Memory B cell (primary cell): ENCODE data around the gene RSBN1.
"Not testable (repeated sequence)": the region's sequence is repeated elsewhere in the genome, so short reads cannot be mapped to it uniquely, and the experiment has no call there.

Source experiments
- ATAC-seq: fragments of 150-1000 bp; cut with Tn5 transposase; 2 replicates; pipeline ENCODE4 v1.10.0; 2021; ENCODE audit warnings: low read depth, mild to moderate bottlenecking, moderate library complexity
- DNase-seq, 2 donors: peaks; one replicate each; pipeline ENCODE4 v3.0.0; 2022; ENCODE audit warnings: low spot score in 2 of 2
- H3K27ac Mint-ChIP-seq: one replicate; pipeline ENCODE4 v1.8.0; 2022; ENCODE audit warnings: mild to moderate bottlenecking, moderate library complexity, mixed read lengths
- H3K27me3 Mint-ChIP-seq: one replicate; pipeline ENCODE4 v1.8.0; 2022; ENCODE audit warnings: mixed read lengths
- H3K36me3 Mint-ChIP-seq: one replicate; pipeline ENCODE4 v1.8.0; 2022; ENCODE audit warnings: mild to moderate bottlenecking, mixed read lengths
- H3K4me1 Mint-ChIP-seq: one replicate; pipeline ENCODE4 v1.8.0; 2022; ENCODE audit warnings: mixed read lengths
- H3K4me3 Mint-ChIP-seq: one replicate; pipeline ENCODE4 v1.8.0; 2022; ENCODE audit warnings: mild to moderate bottlenecking, moderate library complexity, mixed read lengths
- H3K9me3 Mint-ChIP-seq: one replicate; pipeline ENCODE4 v1.8.0; 2022; ENCODE audit warnings: mixed read lengths

RSBN1 gene

DNA sequence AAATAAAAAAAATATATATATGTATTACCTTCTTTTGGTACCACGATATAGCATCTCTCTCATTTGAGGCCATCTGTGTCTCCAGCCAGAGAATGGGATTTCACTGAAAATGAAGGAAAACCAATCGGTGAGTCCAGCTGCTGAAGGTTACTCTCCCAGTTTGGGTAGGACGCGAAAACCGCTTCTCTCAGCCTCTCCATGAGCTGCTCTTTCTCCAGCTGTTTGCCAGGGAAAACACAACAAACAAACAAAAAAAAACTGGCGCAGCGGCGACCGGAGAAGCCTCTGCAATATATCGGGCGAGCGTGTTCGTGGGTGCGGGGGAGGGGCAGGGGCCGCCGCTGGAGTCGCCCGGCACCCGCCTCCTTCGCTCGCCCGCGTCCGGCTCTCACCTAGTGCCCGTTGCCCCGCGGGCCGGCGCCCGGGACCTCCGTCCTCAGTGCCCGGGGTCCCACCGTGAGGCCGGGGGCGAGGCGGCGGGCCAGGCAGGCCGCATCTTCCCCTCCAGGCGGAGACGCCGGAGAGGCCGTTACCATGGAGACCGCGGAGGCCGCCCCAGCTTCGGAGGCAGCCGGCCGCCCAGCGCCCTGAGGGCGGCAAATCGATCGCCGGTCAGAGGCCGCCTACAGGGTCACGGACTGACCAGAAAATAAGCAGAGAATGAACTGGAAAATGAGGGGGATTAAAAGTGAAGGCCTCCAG, 53.5 kb downstream of the RSBN1 start:
- no peaks in the 10 kb centered on the region for H3K9me3 Mint-ChIP-seq
- peak overlapping the region; percentile 95 for H3K27ac Mint-ChIP-seq
- peaks cover 3% of the 10 kb centered on the region for H3K36me3 Mint-ChIP-seq
- DNase-seq (peak; percentile 58 to 72), ATAC-seq (peak; percentile 61)
- peaks cover 13% of the 10 kb centered on the region for H3K4me1 Mint-ChIP-seq
- no peaks in the 10 kb centered on the region for H3K27me3 Mint-ChIP-seq
- peak overlapping the region; percentile 97 for H3K4me3 Mint-ChIP-seq

DNA sequence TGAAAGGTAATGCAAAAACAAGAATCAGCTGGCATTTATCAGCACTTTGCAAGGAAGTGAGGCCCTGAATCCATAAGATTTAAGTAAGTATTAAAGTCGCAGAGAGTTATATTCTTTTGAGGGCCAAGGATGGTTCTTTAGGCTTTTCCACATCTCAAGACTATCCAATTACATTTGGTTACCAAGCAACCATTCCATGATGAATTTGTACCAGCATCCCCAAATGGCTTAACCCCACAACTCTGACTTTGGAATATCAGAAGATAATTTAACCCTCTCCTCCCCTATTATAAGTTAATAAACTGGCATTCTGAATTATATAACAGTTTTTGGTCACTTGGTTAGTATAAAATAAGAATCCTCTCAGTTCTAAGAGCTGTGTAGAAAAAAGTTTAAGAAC, 55.8 kb downstream of the RSBN1 start:
- Mint-ChIP-seq H3K36me3 (peaks cover 2% of the 10 kb centered on the region), H3K4me3 (no peak overlapping the region), H3K4me1 (peaks cover 13% of the 10 kb centered on the region), H3K27me3 (no peaks in the 10 kb centered on the region), H3K27ac (no peak overlapping the region), H3K9me3 (no peaks in the 10 kb centered on the region)
- DNase-seq = no peak
- ATAC-seq = no peak

DNA sequence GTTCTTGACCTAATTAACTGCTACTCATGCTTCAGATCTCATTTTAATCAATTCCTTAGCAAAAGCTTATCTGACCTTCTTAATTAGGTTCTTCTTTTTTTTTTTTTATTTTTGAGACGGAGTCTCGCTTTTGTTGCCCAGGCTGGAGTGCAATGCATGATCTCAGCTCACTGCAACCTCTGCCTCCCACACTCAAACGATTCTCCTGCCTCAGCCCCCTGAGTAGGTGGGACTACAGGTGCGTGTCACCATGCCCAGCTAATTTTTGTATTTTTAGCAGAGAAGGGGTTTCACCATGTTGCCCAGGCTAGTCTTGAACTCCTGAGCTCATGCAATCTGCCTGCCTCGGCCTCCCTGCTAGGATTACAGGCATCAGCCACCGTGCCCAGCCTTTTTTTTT, 58.9 kb downstream of the RSBN1 start:
- not testable (repeated sequence) for H3K27ac Mint-ChIP-seq

DNA sequence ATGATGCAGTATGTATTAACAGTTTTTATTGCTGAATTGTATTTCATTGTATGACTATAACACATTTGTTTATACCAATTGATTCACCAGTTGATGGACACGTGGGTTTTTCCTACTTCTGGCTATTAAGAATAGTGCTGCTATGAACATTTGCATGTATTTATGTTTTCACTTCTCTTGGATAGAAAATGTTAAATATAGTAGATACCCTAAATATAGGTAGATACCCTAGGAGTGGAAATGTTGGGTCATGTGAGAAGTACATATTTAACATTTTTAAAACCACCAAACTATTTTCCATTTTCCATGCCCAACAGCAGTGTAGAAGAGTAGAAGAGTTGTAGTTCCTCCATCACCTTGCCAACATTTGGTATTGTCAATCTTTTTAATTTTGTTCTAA, 60.8 kb downstream of the RSBN1 start:
- Mint-ChIP-seq H3K27ac (no peak overlapping the region), H3K9me3 (no peaks in the 10 kb centered on the region), H3K4me1 (peaks cover 2% of the 10 kb centered on the region), H3K27me3 (no peaks in the 10 kb centered on the region), H3K4me3 (no peak overlapping the region), H3K36me3 (peaks cover 15% of the 10 kb centered on the region)
- DNase-seq = no peak
- no peak for ATAC-seq

More for the DNA sequence above, 58.9 kb downstream of the RSBN1 start:
- H3K27me3 Mint-ChIP-seq, H3K4me3 Mint-ChIP-seq, H3K9me3 Mint-ChIP-seq, ATAC-seq, H3K4me1 Mint-ChIP-seq, DNase-seq, H3K36me3 Mint-ChIP-seq: not testable (repeated sequence)

DNA sequence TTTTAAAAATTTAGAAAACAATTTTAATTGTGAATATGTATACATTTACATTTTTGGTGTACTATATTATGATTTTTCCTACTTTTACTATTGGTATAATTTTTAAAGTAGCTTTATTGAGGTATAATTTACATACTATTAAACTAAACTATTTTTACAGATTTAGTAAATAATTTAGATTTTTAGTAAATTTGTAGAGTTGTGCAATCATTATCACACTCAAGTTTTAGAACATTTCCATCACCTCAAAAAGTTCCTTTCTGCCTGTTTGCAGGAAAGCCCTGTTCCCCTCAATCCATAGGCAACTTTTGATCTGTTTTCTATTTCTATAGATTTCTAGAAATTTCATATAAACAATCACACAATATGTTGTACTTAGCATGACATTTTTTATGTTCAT, 61.2 kb downstream of the RSBN1 start:
- no peak for ATAC-seq
- Mint-ChIP-seq H3K27me3 (no peaks in the 10 kb centered on the region), H3K4me1 (peaks cover 2% of the 10 kb centered on the region), H3K4me3 (no peak overlapping the region), H3K27ac (no peak overlapping the region), H3K9me3 (no peaks in the 10 kb centered on the region), H3K36me3 (peaks cover 15% of the 10 kb centered on the region)
- no peak for DNase-seq

DNA sequence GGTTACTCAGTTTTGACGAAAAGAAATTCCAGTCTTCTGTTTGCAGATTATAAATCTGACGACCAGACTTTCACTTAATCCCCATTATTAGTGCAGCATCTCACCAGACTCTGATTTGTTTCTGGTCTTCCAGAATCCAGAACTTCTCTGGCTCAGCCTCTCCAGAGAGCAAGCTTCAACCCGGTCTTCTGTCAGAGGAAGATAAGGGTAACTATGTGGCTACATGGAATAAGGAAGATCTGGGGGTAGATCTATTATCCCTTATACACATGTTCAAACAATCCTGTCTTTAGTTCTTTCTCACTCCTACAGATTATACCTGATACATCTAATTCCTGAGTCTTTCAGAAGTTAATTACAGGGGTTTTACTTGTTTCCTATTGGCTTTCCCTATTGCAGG, 62.9 kb downstream of the RSBN1 start:
- H3K27me3 Mint-ChIP-seq = no peaks in the 10 kb centered on the region
- ATAC-seq = no peak
- no peak overlapping the region for H3K4me3 Mint-ChIP-seq

DNA sequence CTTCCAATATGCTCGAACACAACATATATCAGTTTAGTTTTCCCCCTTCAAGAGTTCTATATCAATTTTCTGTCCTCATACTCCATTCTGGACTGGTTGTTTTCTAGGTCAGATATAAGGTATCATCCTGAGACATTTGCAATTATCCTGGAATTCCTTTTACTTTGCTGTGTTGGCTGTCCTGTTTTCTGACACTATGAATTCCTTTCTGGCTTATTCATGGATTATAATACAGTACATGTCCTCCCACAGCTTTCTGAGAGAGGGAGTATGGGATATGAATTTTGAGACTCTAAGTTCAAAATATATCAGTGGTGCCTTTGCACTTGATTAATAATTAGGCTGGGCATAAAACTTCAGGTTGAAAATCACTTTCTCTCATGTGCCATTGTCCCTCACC, 64.9 kb downstream of the RSBN1 start:
- Mint-ChIP-seq H3K4me3 (no peak overlapping the region), H3K36me3 (peaks cover 12% of the 10 kb centered on the region), H3K4me1 (no peaks in the 10 kb centered on the region), H3K9me3 (no peaks in the 10 kb centered on the region), H3K27ac (no peak overlapping the region), H3K27me3 (no peaks in the 10 kb centered on the region)
- no peak for DNase-seq
- ATAC-seq = no peak

More for the DNA sequence above, 62.9 kb downstream of the RSBN1 start:
- Mint-ChIP-seq H3K9me3 (no peaks in the 10 kb centered on the region), H3K27ac (no peak overlapping the region), H3K36me3 (peaks cover 12% of the 10 kb centered on the region), H3K4me1 (no peaks in the 10 kb centered on the region)
- DNase-seq = no peak

DNA sequence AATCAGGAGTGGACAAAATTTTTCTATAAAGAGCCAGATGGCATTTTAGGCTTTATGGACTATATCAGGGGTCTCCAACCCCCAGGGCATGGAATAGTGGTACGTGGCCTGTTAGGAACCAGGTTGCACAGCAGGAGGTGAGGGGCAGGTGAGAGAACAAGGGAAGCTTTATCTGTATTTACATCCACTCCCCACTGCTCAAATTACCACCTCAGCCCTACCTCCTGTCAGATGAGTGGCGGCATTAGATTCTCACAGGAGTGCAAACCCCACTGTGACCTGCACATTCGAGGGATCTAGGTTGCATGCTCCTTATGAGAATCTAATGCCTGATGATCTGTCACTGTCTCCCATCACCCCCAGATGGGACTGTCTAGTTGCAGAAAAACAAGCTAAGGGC, 66.9 kb downstream of the RSBN1 start:
- Mint-ChIP-seq H3K27ac (no peak overlapping the region), H3K36me3 (peaks cover 12% of the 10 kb centered on the region), H3K4me1 (no peaks in the 10 kb centered on the region), H3K9me3 (no peaks in the 10 kb centered on the region), H3K27me3 (no peaks in the 10 kb centered on the region), H3K4me3 (no peak overlapping the region)
- no peak for DNase-seq
- no peak for ATAC-seq

DNA sequence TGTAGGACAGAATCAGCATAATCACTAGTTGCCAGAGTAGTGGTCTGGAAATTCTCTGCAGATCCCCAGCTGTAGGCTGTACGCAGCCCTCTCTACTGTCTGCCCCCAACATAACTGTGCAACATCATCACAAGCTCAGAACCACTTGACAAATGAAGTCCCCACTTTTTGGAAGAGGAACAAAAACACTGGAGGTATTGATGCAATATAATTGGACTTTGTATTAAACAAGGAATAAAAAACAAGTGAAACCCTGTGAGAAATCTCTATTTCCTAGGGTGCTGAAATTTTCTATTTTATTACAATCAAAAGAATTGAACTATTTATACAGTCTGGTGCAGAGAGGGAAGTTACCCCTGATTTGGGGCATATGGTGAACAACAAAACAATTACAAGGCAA, 68.2 kb downstream of the RSBN1 start:
- Mint-ChIP-seq H3K9me3 (no peaks in the 10 kb centered on the region), H3K27ac (no peak overlapping the region), H3K4me3 (no peak overlapping the region), H3K27me3 (no peaks in the 10 kb centered on the region), H3K36me3 (peaks cover 10% of the 10 kb centered on the region), H3K4me1 (peaks cover 2% of the 10 kb centered on the region)
- ATAC-seq (no peak), DNase-seq (no peak)

DNA sequence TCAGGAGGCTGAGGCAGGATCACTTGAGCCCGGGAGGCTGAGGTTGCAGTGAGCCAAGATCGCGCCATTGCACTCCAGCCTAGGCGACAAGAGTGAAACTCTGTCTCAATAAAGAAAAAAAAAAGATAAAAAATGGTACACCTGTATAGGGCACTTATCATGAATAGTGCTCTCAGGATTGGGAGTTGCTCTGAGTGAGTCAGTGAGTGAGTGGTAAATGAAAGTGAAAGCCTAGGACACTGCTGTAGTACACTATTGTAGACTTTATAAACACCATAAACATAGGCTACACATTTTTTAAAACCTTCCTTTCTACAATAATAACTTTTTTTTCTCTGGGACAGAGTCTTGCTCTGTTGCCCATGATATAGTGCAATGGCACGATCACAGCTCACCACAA, 69.8 kb downstream of the RSBN1 start:
- ATAC-seq = no peak
- H3K4me1 Mint-ChIP-seq = peaks cover 2% of the 10 kb centered on the region
- no peak overlapping the region for H3K4me3 Mint-ChIP-seq
- no peak overlapping the region for H3K27ac Mint-ChIP-seq
- H3K9me3 Mint-ChIP-seq = no peaks in the 10 kb centered on the region
- peaks cover 10% of the 10 kb centered on the region for H3K36me3 Mint-ChIP-seq
- no peak for DNase-seq
- no peaks in the 10 kb centered on the region for H3K27me3 Mint-ChIP-seq

DNA sequence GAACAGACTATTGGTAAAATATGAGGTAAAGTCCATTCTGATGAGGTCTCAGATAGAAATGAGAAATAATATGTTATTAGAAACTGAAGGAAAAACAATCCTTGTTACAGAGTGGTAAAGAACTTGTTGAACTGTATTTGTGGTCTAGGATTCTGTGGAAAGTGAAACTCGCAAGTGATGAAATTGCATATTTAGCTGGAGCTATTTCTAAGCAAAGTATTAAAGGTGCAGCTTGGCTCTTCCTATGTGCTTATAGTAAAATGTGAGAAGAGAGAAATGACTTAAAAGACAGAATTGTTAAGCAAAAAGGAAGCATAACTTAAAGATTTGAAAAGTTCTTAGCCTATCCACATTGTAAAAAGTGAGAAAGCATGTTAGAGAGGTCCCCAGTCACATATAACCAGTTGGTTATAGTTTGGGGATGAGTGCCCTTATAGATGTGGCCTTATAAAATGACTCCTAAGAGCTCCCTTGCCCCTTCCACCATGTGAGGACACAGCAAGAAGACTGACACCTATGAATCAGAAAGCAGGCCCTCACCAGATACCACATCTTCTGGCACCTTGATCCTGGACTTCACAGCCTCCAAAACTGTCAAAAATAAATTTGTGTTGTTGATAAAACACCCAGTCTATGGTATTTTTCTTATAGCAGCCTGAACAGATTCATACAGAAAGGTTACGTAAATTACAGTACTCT, 77.8 kb downstream of the RSBN1 start:
- Mint-ChIP-seq H3K36me3 (peaks cover 17% of the 10 kb centered on the region), H3K4me3 (no peak overlapping the region), H3K27me3 (no peaks in the 10 kb centered on the region), H3K9me3 (no peaks in the 10 kb centered on the region), H3K27ac (no peak overlapping the region), H3K4me1 (no peaks in the 10 kb centered on the region)
- no peak for ATAC-seq
- DNase-seq = no peak

DNA sequence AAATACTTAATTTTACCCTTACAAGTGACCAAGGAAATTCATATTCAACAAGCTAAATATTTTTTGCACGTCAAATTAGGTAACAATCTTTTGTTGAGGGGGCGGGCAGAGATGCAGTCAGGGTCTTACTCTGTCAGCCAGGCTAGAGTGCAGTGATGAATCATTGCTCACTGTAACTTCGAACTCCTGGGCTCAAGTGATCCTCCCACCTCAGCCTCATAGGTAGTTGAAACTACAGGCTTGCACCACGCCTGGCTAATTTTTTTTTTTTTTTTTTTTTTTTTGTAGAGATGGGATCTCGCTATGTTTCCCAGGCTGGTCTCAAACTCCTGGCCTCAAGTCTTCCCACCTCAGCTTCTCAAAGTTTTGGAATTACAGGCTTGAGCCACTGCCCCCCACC, 79.5 kb downstream of the RSBN1 start:
- H3K36me3 Mint-ChIP-seq = peaks cover 23% of the 10 kb centered on the region
- no peak for ATAC-seq
- H3K4me1 Mint-ChIP-seq = no peaks in the 10 kb centered on the region
- no peaks in the 10 kb centered on the region for H3K27me3 Mint-ChIP-seq
- no peak for DNase-seq
- H3K9me3 Mint-ChIP-seq = no peaks in the 10 kb centered on the region
- H3K27ac Mint-ChIP-seq = no peak overlapping the region
- H3K4me3 Mint-ChIP-seq = no peak overlapping the region

DNA sequence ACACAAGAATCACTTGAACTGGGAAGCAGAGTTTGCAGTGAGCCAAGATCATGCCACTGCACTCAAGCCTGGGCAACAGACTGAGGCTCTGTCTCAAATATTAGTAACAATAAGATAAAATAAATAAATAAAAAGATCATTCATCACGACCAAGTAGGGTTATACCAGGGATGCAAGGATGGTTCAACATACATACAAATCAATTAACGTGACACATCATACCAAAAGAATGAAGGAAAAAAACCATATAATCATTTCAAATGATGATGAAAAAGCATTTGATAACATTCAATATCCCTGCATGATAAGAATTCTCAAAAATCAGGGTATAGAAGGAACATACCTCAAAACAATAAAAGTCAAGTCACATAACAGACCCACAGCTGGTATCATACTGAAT, 91.3 kb downstream of the RSBN1 start:
- Mint-ChIP-seq H3K36me3 (peaks cover 40% of the 10 kb centered on the region), H3K27ac (no peak overlapping the region), H3K9me3 (peaks cover 12% of the 10 kb centered on the region), H3K27me3 (no peaks in the 10 kb centered on the region), H3K4me3 (no peak overlapping the region), H3K4me1 (no peaks in the 10 kb centered on the region)
- ATAC-seq (no peak), DNase-seq (no peak)

DNA sequence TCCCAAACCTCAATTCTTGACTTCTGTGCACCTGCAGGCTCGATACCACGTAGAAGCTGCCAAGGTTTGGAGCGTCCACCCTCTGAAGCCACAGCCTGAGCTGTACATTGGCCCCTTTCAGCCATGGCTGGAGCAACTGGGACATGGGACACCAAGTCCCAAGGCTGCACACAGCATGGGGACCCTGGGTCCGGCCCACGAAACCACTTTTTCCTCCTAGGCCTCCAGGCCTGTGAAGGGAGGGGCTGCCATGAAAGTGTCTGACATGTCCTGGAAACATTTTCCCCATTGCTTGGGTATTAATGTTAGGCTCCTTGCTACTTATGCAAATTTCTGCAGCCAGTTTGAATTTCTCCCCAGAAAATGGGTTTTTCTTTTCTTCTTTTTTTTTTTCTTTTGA, 93.7 kb downstream of the RSBN1 start:
- not testable (repeated sequence) for H3K4me3 Mint-ChIP-seq, H3K4me1 Mint-ChIP-seq, H3K27me3 Mint-ChIP-seq, DNase-seq, H3K27ac Mint-ChIP-seq, ATAC-seq
- peaks cover 12% of the 10 kb centered on the region for H3K9me3 Mint-ChIP-seq
- H3K36me3 Mint-ChIP-seq = peaks cover 49% of the 10 kb centered on the region

DNA sequence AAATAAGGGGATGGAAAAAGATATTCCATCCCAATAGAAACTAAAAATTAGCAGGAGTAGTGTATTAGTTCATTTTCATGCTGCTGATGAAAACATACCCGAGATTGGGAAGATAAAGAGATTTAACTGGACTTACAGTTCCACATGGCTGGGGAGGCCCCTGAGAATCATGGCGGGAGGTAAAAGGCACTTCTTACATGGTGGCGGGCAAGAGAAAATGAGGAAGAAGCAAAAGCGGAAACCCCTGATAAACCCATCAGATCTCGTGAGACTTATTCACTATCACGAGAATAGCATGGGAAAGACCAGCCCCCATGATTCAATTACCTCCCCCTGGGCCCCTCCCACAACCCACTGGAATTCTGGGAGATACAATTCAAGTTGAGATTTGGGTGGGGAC, 94.8 kb downstream of the RSBN1 start:
- H3K4me3 Mint-ChIP-seq, H3K4me1 Mint-ChIP-seq, H3K27ac Mint-ChIP-seq, ATAC-seq, DNase-seq, H3K27me3 Mint-ChIP-seq: not testable (repeated sequence)
- Mint-ChIP-seq H3K36me3 (peaks cover 50% of the 10 kb centered on the region), H3K9me3 (peaks cover 12% of the 10 kb centered on the region)
